Measurements from ENCODE around the gene REXO5.

The REXO5 gene

GRCh38 chr16:20894388-20894787 lies 88.1 kb downstream of the REXO5 start:
- Histone ChIP-seq H3K4me2 (no peak overlapping the region), H3K79me2 (ENCODE audit: insufficient read depth, low read depth) (no peaks in the 10 kb centered on the region), H2AFZ (ENCODE audit: low read depth) (no peak overlapping the region), H3K9ac (no peak overlapping the region), H3K27ac (no peak overlapping the region), H3K36me3 (ENCODE audit: insufficient read depth) (no peaks in the 10 kb centered on the region), H3K4me3 (IDR thresholded peaks at IDR 0.05; ENCODE audit: insufficient read depth, low read depth, low read length) (no peak overlapping the region), H3K27me3 (ENCODE audit: insufficient read depth, low read depth) (no peaks in the 10 kb centered on the region), H3K4me1 (ENCODE audit: low read depth, poor library complexity, severe bottlenecking) (peaks cover 5% of the 10 kb centered on the region), H4K20me1 (ENCODE audit: insufficient read depth) (no peaks in the 10 kb centered on the region)
- TF ChIP-seq, protein P1, sequence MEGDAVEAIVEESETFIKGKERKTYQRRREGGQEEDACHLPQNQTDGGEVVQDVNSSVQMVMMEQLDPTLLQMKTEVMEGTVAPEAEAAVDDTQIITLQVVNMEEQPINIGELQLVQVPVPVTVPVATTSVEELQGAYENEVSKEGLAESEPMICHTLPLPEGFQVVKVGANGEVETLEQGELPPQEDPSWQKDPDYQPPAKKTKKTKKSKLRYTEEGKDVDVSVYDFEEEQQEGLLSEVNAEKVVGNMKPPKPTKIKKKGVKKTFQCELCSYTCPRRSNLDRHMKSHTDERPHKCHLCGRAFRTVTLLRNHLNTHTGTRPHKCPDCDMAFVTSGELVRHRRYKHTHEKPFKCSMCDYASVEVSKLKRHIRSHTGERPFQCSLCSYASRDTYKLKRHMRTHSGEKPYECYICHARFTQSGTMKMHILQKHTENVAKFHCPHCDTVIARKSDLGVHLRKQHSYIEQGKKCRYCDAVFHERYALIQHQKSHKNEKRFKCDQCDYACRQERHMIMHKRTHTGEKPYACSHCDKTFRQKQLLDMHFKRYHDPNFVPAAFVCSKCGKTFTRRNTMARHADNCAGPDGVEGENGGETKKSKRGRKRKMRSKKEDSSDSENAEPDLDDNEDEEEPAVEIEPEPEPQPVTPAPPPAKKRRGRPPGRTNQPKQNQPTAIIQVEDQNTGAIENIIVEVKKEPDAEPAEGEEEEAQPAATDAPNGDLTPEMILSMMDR (conservative IDR thresholded peaks at IDR 0.05; ENCODE audit: low read depth, low read length): no peak

GRCh38 chr16:20897253-20897897 lies 91.0 kb downstream of the REXO5 start:
- TF ChIP-seq, protein P1 (conservative IDR thresholded peaks at IDR 0.05; ENCODE audit: low read depth, low read length): no peak
- no peaks in the 10 kb centered on the region for H4K20me1 ChIP-seq (ENCODE audit: insufficient read depth)
- H3K36me3 ChIP-seq (ENCODE audit: insufficient read depth): no peaks in the 10 kb centered on the region
- no peak overlapping the region for H3K4me2 ChIP-seq
- no peak overlapping the region for H2AFZ ChIP-seq (ENCODE audit: low read depth)
- H3K27ac ChIP-seq: no peak overlapping the region
- H3K4me3 ChIP-seq (IDR thresholded peaks at IDR 0.05; ENCODE audit: insufficient read depth, low read depth, low read length): no peak overlapping the region
- peaks cover 13% of the 10 kb centered on the region; the same call in 1 of the 2 replicates for H3K79me2 ChIP-seq (ENCODE audit: insufficient read depth, low read depth)
- no peak overlapping the region for H3K9ac ChIP-seq
- no peaks in the 10 kb centered on the region for H3K27me3 ChIP-seq (ENCODE audit: insufficient read depth, low read depth)
- peaks cover 15% of the 10 kb centered on the region for H3K4me1 ChIP-seq (ENCODE audit: low read depth, poor library complexity, severe bottlenecking)

- TF ChIP-seq, protein P1 (conservative IDR thresholded peaks at IDR 0.05; ENCODE audit: low read depth, low read length): no peak
- Histone ChIP-seq H3K36me3 (ENCODE audit: insufficient read depth) (no peaks in the 10 kb centered on the region), H3K4me1 (ENCODE audit: low read depth, poor library complexity, severe bottlenecking) (peaks cover 15% of the 10 kb centered on the region), H3K27ac (no peak overlapping the region), H3K27me3 (ENCODE audit: insufficient read depth, low read depth) (no peaks in the 10 kb centered on the region), H4K20me1 (ENCODE audit: insufficient read depth) (no peaks in the 10 kb centered on the region), H3K79me2 (ENCODE audit: insufficient read depth, low read depth) (peaks cover 13% of the 10 kb centered on the region; the same call in 1 of the 2 replicates), H2AFZ (ENCODE audit: low read depth) (no peak overlapping the region), H3K9ac (no peak overlapping the region), H3K4me3 (IDR thresholded peaks at IDR 0.05; ENCODE audit: insufficient read depth, low read depth, low read length) (no peak overlapping the region), H3K4me2 (no peak overlapping the region)
Measured at GRCh38 chr16:20897922-20898321, 91.6 kb downstream of the REXO5 start.

DNA sequence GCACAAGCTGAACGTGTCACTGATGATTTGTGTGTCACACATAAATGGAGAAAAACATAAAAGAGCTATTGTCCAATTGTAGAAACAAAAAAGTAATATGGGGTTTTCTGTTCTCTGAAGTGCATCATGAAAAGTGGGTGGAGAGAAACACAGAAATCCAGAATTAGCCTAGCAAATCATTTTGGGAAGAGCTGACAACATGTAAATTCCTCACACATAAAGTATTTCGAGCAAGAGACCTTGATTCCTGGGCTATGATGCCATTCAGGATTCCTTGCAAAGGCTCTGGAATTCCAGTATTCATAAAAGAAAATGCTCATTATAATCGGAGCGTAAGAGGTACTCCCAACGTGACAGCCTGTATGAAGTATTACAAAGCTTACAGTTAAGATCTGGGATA lies 92.7 kb downstream of the REXO5 start:
- Histone ChIP-seq H3K27ac (no peak overlapping the region), H3K4me2 (peak overlapping the region; percentile 48), H4K20me1 (ENCODE audit: insufficient read depth) (no peaks in the 10 kb centered on the region), H3K4me3 (IDR thresholded peaks at IDR 0.05; ENCODE audit: insufficient read depth, low read depth, low read length) (no peak overlapping the region), H3K79me2 (ENCODE audit: insufficient read depth, low read depth) (peaks cover 13% of the 10 kb centered on the region; the same call in 1 of the 2 replicates), H3K36me3 (ENCODE audit: insufficient read depth) (no peaks in the 10 kb centered on the region), H3K9ac (peak overlapping the region; percentile 38; the same call in 1 of the 2 replicates), H3K4me1 (ENCODE audit: low read depth, poor library complexity, severe bottlenecking) (peaks cover 26% of the 10 kb centered on the region), H3K27me3 (ENCODE audit: insufficient read depth, low read depth) (no peaks in the 10 kb centered on the region), H2AFZ (ENCODE audit: low read depth) (no peak overlapping the region)
- TF ChIP-seq, protein P1 (conservative IDR thresholded peaks at IDR 0.05; ENCODE audit: low read depth, low read length): no peak

Measured in KMS-11 (cell line).